AG09309 (cell line): ENCODE results near the gene TBCD.

Source experiments
- DNase-seq: peaks from one replicate; pipeline ENCODE4 v3.0.0-alpha.2; 2010; ENCODE audit warnings: low read depth
- H3K4me3 ChIP-seq: 2 replicates; pipeline ENCODE4 v1.5.1; 2011; ENCODE audit warnings: mild to moderate bottlenecking, low read depth, low read length, moderate library complexity; ENCODE audit not compliant: control insufficient read depth
- TF ChIP-seq, protein P1 (sequence below): IDR thresholded peaks from 2 replicates; pipeline ENCODE4 v1.5.1; 2011; ENCODE audit warnings: mild to moderate bottlenecking, low read depth, low read length, inconsistent platforms; ENCODE audit not compliant: insufficient read depth, control insufficient read depth; ENCODE audit errors: missing control alignments

The TBCD gene

DNA sequence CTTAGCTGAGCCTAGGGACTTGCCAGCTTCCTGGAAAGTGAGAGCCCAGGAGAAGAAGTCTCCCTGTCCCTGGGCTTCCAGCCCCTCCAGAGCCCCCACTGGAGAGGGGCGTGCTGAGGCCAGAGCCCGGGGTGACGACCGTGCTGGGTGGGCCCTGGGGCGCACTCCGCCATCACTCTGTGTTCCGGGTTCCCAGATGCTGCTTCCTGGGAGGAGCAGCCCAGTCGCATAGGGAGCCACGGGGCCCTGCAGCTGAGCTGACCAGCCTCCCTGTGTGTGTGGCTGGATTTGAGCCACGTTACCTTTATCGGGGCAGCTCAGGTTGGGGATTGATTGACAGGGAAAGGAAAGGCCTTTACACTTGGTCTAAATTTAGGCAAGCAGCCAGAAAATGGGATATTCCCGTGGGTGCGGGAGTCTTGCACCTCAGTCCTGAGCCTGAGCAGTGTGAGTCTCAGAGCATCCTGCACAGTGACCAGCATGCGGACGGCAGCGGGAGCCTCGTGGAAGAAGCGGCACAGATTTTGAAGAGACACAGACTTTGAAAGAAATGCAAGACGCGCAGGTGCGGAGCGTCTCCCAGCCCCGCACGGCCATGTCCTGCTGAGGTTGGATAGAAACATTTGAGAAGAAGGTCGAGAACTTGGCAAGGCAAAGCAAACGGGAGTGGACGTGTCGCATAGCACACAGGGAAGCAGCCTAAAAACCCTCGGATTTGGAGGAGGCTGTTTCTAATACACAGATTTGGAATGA is 139.2 kb downstream of the TBCD start:
- TF ChIP-seq, protein P1, sequence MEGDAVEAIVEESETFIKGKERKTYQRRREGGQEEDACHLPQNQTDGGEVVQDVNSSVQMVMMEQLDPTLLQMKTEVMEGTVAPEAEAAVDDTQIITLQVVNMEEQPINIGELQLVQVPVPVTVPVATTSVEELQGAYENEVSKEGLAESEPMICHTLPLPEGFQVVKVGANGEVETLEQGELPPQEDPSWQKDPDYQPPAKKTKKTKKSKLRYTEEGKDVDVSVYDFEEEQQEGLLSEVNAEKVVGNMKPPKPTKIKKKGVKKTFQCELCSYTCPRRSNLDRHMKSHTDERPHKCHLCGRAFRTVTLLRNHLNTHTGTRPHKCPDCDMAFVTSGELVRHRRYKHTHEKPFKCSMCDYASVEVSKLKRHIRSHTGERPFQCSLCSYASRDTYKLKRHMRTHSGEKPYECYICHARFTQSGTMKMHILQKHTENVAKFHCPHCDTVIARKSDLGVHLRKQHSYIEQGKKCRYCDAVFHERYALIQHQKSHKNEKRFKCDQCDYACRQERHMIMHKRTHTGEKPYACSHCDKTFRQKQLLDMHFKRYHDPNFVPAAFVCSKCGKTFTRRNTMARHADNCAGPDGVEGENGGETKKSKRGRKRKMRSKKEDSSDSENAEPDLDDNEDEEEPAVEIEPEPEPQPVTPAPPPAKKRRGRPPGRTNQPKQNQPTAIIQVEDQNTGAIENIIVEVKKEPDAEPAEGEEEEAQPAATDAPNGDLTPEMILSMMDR = no peak
- no peak overlapping the region for H3K4me3 ChIP-seq
- DNase-seq = no peak

DNA sequence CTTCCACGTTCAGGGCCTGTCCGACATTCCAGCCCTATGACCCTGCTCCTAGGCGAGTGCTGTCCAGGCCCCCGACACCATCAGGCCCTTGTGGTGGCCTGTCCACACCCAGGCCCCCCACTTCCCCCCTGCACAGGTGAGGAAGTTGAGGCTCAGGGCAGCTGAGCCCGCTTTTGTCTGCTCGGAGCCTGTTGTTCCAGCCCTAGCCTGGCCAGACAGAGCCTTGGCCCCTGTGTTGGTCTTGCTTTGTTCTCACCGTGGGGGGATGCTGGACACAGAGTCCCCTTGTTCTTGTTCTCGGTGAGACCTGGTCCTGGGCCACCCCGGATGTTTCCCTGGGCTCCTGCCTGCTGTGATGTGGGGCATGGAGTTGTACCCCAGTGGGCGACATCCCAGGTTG is 140.0 kb downstream of the TBCD start:
- H3K4me3 ChIP-seq = no peak overlapping the region
- TF ChIP-seq, protein P1 = no peak
- DNase-seq = no peak

DNA sequence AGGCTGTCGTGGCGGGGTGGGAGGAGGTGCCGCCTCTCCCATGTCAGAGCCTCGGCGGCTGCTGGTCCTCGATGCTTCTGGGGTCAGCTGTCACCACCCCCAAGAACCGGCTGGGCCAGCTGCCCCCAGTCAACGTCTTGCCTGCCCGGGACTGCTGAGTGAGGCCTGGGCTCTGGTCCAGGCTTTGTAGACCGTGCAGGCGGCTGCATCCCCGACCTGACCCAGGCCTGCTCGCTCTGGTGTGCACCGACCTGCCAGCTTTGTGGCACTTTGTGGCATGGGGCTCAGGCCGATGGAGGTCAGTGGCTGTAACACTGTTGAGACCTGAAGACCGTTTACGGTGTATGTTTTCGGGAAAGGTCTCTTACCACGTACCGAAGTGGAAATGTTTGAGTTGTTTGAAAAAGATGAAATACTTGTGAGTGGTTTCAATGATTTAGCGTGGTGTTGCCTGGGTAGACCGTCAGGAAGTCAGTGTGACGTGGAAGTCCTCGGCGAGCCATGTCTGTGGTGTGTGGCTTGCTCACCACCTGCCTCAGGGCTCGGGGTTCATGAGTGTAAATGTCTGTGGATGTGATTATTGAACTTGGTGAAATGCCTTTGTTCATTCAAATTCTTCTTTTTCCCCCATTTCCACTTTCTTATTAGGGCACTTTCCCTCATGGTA is 141.2 kb downstream of the TBCD start:
- H3K4me3 ChIP-seq = no peak overlapping the region
- TF ChIP-seq, protein P1 = no peak
- DNase-seq = no peak

DNA sequence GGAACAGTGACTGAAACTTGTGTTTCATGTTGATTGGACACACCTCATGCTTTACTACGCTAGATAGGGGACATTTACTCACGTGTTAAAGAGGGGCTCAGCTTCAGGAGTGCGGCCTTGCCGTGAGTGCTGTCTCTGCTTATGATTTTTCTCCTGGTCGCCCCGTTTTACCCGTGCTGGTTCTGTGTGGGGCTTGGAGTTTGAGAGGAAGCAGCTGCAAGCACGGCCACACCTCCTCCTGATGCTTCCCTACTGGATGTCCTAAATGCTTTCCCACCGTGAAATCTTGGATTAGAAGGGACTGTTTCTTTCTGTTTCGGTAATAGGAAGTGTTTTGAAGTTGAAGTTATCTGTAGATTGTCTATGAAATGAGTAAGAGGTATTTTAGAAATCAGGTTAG is 141.9 kb downstream of the TBCD start:
- TF ChIP-seq, protein P1 = no peak
- no peak overlapping the region for H3K4me3 ChIP-seq

DNA sequence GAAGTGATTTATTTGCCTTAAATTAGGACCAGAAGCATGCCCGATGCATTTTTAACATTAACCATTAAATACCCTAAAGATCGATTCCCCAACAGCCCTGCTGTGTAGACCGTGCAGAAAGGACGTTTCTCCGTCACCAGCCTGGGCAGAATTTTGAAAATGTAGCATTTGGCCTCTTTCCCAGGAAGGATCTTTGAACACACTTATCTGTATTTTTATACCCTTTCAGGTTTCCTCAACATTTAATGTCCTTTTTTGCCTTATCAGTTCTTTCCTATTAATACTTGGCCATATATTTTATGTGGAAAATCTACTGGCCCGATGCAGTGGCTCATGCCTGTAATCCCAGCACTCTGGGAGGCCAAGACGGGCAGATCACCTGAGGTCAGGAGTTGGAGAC is 142.5 kb downstream of the TBCD start:
- TF ChIP-seq, protein P1 = no peak
- H3K4me3 ChIP-seq = no peak overlapping the region
- no peak for DNase-seq

More for the DNA sequence above, 141.9 kb downstream of the TBCD start:
- no peak for DNase-seq

DNA sequence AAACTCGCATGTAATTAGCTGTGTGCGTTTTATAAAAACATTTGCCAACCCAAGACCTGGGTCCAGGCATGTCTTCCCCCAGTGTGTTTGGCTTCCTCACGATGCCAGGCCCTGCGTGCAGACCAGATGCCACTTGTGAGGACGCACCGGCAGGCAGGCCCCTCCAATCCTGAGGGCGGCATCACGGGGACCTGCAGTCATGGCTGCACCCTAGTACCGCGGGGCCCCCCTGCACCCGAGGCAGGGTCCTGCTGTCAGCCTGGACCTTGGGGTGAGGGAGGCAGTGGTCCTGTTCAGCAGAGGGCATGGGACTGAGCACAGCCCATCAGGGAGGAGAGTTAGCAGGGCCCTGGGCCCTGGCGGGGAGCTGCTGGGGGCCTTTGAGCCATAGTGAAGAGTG is 143.2 kb downstream of the TBCD start:
- TF ChIP-seq, protein P1 = no peak
- H3K4me3 ChIP-seq = no peak overlapping the region
- DNase-seq = no peak
